Astrocyte (in vitro differentiated cells and primary cell): ENCODE data around the gene APOBR.

Experiments used
- EZH2 ChIP-seq: IDR thresholded peaks from 2 replicates; pipeline ENCODE4 v1.6.1; 2012; ENCODE audit warnings: mild to moderate bottlenecking, low read length, inconsistent platforms; ENCODE audit not compliant: insufficient read depth
- TF ChIP-seq, protein P1 (sequence below): IDR thresholded peaks from 2 replicates; pipeline ENCODE4 v1.5.1; 2011; ENCODE audit warnings: low read depth, mild to moderate bottlenecking, inconsistent platforms, low read length, moderate library complexity; ENCODE audit not compliant: insufficient read depth

DNA sequence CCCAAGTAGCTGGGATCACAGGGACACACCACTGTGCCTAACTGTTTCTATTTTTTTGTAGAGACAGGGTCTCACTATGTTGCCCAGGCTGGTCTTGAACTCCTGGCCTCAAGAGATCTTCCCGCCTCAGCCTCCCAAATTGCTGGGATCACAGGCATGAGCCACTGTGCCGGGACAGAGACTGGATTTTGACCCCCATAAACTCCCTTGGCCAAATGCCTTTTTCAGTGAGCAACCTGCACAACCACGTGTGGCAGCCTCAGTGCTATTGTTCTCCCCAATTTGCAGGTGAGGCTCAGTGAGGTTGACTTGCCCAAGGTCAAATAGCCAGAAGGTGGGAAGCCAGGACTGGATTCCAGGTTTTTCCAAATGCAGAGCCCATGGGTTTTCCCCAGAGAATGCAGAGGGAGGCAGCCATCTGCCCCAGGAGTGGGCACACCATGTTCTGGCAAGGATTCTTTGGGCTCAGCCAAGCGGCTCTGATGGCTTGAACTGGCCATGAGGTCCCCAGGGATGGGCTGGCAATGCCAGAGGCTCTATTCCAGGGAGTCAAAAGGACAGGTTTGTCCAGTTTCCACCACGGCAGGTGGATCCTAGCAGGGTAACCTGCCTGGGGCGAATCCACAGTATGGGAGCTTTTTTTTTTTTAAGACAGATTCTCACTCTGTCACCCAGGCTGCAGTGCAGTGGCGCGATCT lies 10.4 kb downstream of the APOBR start:
- TF ChIP-seq, protein P1, sequence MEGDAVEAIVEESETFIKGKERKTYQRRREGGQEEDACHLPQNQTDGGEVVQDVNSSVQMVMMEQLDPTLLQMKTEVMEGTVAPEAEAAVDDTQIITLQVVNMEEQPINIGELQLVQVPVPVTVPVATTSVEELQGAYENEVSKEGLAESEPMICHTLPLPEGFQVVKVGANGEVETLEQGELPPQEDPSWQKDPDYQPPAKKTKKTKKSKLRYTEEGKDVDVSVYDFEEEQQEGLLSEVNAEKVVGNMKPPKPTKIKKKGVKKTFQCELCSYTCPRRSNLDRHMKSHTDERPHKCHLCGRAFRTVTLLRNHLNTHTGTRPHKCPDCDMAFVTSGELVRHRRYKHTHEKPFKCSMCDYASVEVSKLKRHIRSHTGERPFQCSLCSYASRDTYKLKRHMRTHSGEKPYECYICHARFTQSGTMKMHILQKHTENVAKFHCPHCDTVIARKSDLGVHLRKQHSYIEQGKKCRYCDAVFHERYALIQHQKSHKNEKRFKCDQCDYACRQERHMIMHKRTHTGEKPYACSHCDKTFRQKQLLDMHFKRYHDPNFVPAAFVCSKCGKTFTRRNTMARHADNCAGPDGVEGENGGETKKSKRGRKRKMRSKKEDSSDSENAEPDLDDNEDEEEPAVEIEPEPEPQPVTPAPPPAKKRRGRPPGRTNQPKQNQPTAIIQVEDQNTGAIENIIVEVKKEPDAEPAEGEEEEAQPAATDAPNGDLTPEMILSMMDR: no peak
- no peak for TF ChIP-seq EZH2
